KMS-11 (cell line): ENCODE data around the gene CD59.

ENCODE experiments used
- H2AFZ ChIP-seq: fragments of 200-600 bp; sonication (generic); 2 replicates; pipeline ENCODE4 v1.6.1; 2016; ENCODE audit warnings: antibody characterized with exemption, mixed run types, low read depth
- H3K27ac ChIP-seq: fragments of 200-600 bp; sonication (generic); 2 replicates; pipeline ENCODE4 v1.6.1; 2016; ENCODE audit warnings: mild to moderate bottlenecking, mixed run types
- H3K27me3 ChIP-seq: fragments of 200-600 bp; sonication (generic); 2 replicates; pipeline ENCODE4 v1.6.1; 2017; ENCODE audit warnings: mild to moderate bottlenecking, low read depth, mixed run types, moderate library complexity; ENCODE audit not compliant: insufficient read depth
- H3K36me3 ChIP-seq: fragments of 200-600 bp; sonication (generic); 2 replicates; pipeline ENCODE4 v1.6.1; 2017; ENCODE audit warnings: mild to moderate bottlenecking, mixed run types; ENCODE audit not compliant: insufficient read depth
- H3K4me1 ChIP-seq: fragments of 200-600 bp; sonication (generic); 2 replicates; pipeline ENCODE4 v1.6.1; 2016; ENCODE audit warnings: mild to moderate bottlenecking, low read depth, mixed run types; ENCODE audit not compliant: poor library complexity, severe bottlenecking
- H3K4me2 ChIP-seq: fragments of 200-600 bp; sonication (generic); 2 replicates; pipeline ENCODE4 v1.7.0; 2016; ENCODE audit warnings: mild to moderate bottlenecking, mixed run types
- H3K4me3 ChIP-seq: fragments of 200-600 bp; sonication (generic); IDR thresholded peaks from 2 replicates; pipeline ENCODE4 v1.6.1; 2017; ENCODE audit warnings: low read depth, low read length, mixed read lengths; ENCODE audit not compliant: insufficient read depth
- H3K79me2 ChIP-seq: fragments of 200-600 bp; sonication (generic); 2 replicates; pipeline ENCODE4 v1.6.1; 2016; ENCODE audit warnings: low read depth, mixed run types; ENCODE audit not compliant: insufficient read depth
- H3K9ac ChIP-seq: fragments of 200-600 bp; sonication (generic); 2 replicates; pipeline ENCODE4 v1.6.1; 2016; ENCODE audit warnings: mild to moderate bottlenecking, mixed run types
- H4K20me1 ChIP-seq: fragments of 200-600 bp; sonication (generic); 2 replicates; pipeline ENCODE4 v1.6.1; 2016; ENCODE audit warnings: mild to moderate bottlenecking, mixed run types; ENCODE audit not compliant: insufficient read depth
- TF ChIP-seq, protein P1 (sequence below): fragments of 200-600 bp; sonication (generic); conservative IDR thresholded peaks from 2 replicates; pipeline ENCODE4 v1.6.1; 2017; ENCODE audit warnings: low read depth, mild to moderate bottlenecking, antibody characterized with exemption, low read length, moderate library complexity, mixed read lengths

CD59 gene

DNA sequence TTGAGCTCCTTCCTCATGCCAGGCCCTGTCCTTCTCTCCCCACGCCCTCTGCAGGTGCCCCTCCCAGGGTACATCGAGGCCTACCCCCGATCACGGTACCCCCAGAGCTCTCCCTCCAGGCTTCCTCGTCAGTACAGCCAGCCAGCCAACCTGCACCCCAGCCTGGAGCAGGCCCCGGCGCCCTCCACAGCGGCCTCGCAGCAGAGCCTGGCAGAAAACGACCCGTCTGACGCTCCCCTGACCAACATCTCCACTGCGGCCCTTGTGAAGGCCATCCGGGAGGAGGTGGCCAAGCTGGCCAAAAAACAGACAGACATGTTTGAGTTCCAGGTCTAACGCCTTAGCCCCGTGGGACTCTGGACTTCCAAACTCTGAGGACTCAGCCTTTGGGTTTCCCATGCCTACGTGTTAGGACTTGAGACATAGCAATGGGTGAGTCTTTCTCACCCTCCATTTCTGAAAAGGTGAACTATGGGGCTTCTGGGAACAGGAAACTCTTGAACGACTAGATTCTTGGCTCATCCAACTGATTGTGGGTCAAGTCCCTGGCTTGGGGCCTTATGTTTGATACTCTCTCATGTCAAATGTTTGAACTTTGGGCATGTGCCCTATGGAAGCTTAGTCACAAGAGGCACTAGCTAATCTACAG lies 68.3 kb downstream of the CD59 start:
- H3K27me3 ChIP-seq, result no peaks in the 10 kb centered on the region
- no peak overlapping the region for H3K4me2 ChIP-seq
- no peak overlapping the region for H3K27ac ChIP-seq
- H3K36me3 ChIP-seq, result 0 out of 2 replicates have a peak, but pooled peaks cover 4% of the 10 kb centered on the region
- H3K4me3 ChIP-seq, result no peak overlapping the region
- H3K79me2 ChIP-seq, result no peaks in the 10 kb centered on the region
- H3K4me1 ChIP-seq, result peaks cover 6% of the 10 kb centered on the region
- H2AFZ ChIP-seq, result no peak overlapping the region
- H3K9ac ChIP-seq, result no peak overlapping the region
- no peaks in the 10 kb centered on the region for H4K20me1 ChIP-seq
- TF ChIP-seq, protein P1, sequence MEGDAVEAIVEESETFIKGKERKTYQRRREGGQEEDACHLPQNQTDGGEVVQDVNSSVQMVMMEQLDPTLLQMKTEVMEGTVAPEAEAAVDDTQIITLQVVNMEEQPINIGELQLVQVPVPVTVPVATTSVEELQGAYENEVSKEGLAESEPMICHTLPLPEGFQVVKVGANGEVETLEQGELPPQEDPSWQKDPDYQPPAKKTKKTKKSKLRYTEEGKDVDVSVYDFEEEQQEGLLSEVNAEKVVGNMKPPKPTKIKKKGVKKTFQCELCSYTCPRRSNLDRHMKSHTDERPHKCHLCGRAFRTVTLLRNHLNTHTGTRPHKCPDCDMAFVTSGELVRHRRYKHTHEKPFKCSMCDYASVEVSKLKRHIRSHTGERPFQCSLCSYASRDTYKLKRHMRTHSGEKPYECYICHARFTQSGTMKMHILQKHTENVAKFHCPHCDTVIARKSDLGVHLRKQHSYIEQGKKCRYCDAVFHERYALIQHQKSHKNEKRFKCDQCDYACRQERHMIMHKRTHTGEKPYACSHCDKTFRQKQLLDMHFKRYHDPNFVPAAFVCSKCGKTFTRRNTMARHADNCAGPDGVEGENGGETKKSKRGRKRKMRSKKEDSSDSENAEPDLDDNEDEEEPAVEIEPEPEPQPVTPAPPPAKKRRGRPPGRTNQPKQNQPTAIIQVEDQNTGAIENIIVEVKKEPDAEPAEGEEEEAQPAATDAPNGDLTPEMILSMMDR, result no peak

DNA sequence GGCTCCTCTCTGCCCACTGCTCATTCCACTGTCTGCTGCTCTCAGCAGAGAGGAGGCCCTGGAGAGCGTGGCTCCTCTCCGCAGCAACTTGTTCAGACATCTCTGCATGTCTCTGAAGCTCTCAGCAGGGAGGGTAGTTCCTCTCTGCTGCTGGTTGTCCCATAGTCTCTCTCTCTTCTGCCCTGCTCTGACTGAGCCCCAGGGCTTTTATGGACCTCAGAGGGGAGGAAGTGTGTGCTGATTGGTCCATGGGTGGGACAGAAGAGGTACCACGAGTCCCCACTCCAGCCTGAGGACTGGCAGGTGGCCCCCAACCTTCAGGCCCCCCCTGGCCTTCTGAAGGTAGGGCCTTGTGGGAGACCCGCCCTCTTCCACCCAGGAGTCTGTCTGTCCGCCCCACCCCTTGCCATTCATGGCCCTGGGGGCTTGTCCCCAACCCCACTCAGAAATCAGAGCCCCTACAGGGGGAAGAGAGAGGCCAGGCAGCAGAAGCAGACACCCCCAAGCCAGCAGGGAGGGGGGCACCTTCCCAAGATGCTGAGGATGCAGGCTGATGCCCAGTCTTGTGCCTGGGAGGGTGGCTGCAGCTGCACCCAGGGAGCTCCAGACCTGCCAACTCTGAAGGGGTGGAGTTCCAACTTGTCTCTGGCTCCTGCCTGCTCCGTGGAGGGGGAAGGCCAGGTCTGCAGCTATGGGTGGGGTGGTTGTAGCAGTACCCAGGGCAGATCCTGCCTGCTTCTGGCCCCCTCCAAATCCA lies 70.7 kb downstream of the CD59 start:
- Histone ChIP-seq H3K79me2 (no peaks in the 10 kb centered on the region), H3K27ac (no peak overlapping the region), H2AFZ (no peak overlapping the region), H3K4me2 (no peak overlapping the region), H3K36me3 (0 out of 2 replicates have a peak, but pooled peaks cover 4% of the 10 kb centered on the region), H3K9ac (no peak overlapping the region), H3K27me3 (no peaks in the 10 kb centered on the region), H4K20me1 (no peaks in the 10 kb centered on the region), H3K4me1 (peaks cover 3% of the 10 kb centered on the region), H3K4me3 (no peak overlapping the region)
- TF ChIP-seq, protein P1, result no peak

DNA sequence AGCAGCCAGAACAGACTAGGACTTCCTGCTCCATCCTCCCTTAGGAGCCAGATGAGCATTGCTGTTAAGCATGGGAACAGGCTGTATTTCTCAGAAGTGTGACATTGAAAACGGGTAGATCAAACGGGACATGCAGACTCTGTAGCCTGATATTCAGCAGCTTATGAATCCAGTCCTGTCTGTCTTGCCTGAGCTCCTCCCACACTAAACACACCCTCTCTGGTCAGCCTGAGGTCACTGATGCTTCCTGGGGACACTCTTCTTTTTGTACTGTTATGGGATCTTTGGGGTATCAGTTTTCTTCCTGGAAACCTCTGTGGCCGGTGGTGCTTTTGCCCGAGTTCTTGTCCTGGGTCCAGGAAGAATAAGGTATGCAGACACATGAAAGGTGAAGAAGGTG lies 71.4 kb downstream of the CD59 start:
- Histone ChIP-seq H3K36me3 (0 out of 2 replicates have a peak, but pooled peaks cover 4% of the 10 kb centered on the region), H4K20me1 (no peaks in the 10 kb centered on the region), H3K79me2 (no peaks in the 10 kb centered on the region), H3K4me3 (no peak overlapping the region), H3K4me2 (no peak overlapping the region), H3K4me1 (peaks cover 3% of the 10 kb centered on the region), H3K27me3 (no peaks in the 10 kb centered on the region), H3K27ac (no peak overlapping the region), H2AFZ (no peak overlapping the region), H3K9ac (no peak overlapping the region)
- TF ChIP-seq, protein P1, result no peak

GRCh38 chr11:33664166-33664565 lies 72.1 kb downstream of the CD59 start:
- Histone ChIP-seq H3K79me2 (no peaks in the 10 kb centered on the region), H3K36me3 (0 out of 2 replicates have a peak, but pooled peaks cover 4% of the 10 kb centered on the region), H3K4me1 (peaks cover 5% of the 10 kb centered on the region), H3K27me3 (no peaks in the 10 kb centered on the region), H4K20me1 (no peaks in the 10 kb centered on the region), H3K4me3 (no peak overlapping the region), H3K27ac (no peak overlapping the region), H3K4me2 (no peak overlapping the region), H2AFZ (no peak overlapping the region), H3K9ac (no peak overlapping the region)
- TF ChIP-seq, protein P1, result no peak
